Activated CD4-positive, alpha-beta T cell treated with anti-CD3 and anti-CD28 coated beads, Interleukin-2, amount 50 U/mL, for 4 hours (primary cell): Measurements from ENCODE around the gene NCOR2.

Source experiments
- DNase-seq, 2 experiments: peaks; one replicate each; pipeline ENCODE4 v3.0.0-alpha.2; 2020

NCOR2 gene

DNA sequence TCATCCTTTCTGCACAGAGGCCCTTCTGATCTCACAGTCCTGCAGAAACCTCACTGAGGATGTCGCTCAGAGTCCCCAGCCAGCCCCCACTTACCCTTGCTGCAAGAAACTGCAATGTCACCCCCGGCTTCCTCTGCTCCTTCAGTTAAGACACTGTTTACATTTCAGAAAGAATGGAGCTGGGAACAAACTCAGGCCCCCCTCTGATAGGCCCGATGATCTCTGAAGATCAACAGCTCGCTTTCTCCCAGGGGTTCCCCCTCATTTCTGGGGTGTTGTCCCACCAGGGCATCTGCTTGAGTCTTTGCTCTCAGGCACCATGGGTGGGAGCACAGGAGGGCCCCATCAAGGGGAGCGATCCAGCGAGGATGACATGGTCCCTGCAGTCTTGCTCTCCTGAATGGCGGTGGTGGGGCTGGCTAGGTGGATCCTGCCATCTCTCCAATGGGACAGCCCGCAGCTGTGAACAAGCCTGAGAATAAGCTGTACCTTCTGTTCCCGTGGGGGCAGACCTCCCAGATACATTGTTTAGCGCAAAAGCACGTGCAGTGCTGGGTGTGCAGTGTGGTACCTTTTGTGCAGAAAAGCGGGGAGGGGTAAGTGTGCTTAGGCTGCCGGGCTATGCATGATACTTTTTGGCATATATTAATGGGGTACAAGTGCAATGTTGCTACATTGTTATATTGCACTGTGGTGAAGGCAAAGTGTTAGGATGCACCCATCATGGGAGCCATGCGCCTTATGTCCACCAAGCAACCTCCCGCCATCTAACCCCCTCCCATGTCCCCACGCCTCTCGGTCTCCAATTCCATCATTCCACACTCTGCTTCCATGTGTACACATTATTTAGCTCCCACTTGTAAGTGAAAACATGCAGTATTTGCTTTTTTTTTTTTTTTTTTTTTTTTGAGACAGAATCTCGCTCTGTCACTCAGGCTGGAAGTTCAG, 6.7 kb upstream of the NCOR2 start:
- no peak for DNase-seq

DNA sequence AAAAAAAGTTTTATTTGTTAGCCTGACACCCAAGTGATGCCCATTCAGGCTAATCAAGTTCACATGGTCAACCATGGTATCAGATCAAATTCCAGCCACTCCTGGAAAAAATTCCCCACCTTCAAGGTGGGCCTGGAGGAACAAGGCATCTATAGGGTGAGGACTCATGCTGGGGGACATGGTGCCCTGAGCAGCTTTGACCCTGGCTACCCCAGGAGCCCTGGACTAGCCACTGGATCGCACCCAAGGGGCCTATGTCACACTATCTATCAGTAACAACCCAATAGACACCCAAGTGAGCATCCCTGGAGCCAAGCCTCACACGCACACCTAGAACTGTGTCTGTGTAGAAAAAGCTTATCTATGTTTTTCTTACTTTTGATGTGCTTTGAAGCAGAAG, 4.1 kb upstream of the NCOR2 start:
- DNase-seq: no peak

DNA sequence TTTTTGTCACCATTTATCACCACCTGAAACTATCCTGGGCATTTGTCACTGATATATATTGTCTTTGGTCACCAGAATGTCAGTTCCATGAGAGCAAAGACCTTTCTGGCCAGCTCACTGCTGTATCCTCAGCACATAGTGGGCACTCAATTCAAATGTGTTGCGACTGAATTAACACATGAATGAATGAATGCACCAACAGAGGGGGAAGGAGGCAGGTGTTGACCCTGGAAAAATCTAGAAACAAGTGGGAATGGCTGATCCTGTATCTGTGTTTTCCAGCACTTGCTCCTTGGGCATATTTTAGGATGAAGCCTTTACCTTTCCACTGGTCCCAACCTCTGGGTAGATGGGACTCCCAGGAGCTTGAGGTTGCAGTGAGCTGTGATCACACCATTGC, 3.4 kb upstream of the NCOR2 start:
- no peak for DNase-seq

DNA sequence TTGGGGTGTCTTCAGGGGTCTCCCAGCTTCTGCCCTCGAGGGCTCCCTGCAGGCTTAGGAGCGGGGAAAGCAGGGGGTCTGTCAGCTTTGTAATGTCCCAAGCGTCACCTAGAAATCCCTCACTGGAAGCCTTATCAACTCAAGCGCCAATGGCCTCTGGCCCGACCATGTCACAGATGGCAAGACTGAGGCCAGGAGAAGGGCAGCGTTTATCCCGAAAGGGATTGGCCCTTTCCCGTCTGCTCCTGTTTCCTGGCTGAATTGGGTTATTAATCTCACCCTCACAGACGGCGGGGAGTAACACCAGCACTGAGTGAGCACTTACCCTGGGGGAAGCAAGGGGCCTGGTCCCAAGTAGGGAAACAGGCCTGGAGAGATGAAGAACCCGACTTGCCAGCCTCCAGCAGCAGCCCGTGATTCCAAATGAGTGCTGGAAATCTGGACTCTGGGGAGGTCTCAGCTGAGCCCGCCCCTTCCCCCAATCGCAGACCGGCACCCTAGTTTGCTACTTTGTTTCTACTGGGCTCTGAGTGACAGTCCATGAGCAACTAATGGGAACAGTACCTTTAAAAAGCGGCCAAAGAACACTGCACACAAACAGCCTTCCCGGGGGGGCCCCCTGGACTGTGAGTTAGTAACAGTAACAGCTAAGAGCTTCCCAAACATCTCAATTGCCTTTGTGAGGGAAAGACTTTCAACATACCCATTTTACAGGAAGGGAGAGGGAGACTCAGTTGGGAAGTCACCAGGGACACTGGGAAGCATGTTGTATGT, 2.1 kb upstream of the NCOR2 start:
- no peak for DNase-seq

DNA sequence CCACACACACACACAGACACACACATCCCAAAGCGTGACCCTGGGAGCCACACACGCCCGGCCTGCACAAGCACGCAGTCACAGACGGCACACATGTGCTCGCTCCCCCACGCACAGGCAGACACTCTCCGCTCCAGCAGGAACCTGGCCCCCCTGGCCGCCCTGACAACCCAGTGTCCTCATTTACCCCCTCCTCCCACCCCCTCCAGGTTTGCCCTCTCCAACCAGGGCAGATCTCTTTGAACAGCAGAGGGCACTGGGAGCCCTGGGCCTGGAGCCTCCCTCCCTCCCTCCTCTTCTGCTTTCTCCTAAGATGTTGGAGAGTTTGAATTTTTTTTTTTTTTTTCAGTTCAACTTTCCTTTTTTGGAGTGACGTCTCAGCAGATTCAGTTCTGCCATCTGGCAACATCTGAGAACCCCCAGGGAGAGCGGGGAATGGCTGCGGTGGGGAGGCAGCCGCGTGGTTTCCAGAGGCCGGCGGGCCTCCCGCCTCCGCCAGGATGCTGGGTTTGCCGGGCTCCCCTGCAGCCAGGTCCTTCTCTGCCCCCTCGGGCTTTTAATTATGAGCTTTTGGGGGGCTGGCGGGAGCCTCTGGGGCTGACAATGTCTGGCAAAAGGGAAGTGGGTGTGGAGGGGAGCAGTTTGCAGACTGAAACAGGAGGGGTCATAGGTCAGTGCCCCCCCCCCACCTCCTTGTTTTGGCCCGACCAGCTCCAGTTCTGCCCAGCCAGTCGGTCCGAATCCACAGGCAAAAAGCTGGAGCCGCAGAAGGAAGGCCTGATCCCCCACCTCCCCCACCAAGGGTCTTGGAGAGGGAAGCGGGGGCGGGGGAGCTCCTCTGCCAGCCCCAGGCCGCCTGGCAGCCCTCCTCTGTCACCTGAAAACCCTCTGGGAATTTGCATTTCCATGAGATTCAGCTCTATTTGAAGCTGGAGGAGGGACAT, 1.3 kb upstream of the NCOR2 start:
- DNase-seq: peak in 1 of 2 experiments; percentile 16

DNA sequence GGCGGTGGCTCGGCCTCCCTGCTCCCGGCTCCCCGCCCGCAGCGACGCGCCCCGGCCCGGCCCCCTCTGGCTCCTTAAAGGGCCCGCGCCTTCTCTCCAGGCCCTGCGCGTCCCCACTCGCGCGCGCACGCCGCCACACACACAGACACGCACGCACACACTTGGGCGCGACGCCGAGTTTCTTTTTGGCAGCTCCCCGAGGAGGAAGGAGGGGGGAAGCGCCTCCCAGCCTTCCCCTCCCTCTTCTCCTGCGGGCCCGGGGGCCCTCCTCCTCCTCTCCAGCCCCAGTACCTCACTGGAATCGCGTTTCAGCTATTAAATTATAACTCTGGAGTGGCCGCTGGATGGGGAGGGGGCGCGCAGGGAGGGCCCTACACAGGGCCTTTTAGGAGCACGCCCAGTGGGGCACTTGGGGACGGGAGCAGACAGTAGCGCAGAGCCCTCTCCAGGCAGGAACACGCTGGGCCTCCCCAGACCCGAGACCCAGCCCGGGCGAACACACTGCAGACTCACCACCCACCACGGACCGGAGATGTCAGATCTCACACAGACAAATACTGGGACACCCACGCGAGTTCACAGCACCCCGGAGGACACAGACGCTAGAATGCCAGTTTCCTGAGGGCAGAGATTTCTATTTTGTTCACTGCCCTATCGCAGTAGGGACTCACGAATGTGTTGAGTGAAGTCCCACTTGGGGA, 411 bp upstream of the NCOR2 start:
- DNase-seq: peak; percentile 78 to 81

DNA sequence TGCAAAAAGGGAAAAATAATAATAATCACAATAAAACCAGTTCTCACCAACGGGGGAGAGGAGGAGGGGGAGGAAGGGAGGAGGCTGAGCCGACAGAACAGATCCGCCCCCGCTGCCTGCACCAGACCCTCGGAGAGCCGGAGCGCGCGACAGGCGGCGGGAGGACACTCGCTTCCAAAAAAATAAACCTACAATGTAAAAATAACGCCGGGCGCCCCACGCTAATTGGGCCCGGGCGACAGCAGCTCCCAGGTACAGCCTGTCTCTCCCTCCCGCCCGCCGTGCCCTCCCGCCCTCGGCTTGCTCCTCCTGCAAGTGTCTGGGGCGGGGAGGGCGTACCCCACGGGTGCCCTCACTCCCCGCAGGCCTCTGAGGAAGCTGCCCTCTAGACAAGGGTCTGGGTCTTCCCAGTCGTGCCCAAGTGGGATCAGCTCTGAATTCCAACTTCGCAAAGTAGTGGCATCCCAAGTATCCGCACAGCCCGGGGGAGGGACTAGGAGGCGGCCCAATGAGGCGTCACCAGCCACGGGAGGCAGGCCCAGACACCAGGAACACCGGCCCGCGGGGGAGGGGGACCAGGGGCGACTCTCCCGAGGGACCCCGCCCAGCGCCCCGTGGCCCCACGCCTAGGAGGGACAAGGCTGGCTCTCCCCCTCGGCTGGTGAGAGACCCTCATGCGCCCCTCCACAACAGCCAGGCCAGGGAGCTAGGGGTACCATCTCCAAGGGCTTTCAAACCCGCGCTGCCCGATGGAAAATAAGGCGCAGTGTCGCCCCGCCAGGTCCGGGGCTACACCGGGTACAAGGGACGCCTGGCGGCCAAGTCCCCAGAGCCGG, 1.0 kb downstream of the NCOR2 start:
- DNase-seq: peak; percentile 56 to 59

DNA sequence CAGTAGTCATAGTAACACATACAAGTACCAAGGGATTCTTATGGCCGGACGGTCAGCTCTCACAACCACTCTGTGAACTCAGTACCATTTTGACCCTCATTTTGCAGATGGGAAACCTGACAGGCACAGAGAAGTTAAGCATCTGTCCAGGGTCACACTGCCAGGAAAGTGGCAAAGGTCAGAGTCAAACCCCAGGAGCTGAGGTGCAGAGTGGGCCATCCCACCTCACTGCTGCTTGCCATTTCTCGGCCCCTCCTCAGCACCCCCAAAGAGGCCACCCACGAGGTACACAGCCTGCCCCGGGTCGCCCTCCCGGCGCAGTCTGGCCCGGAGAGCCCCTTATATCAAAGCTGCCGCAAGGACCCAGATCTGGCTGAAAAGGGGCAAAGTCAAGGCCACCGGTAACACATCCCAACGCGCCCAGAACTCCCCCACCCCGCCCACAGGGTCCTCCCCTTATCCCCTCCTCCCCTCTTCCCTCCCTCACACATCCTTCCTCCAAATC, 1.7 kb downstream of the NCOR2 start:
- no peak for DNase-seq

DNA sequence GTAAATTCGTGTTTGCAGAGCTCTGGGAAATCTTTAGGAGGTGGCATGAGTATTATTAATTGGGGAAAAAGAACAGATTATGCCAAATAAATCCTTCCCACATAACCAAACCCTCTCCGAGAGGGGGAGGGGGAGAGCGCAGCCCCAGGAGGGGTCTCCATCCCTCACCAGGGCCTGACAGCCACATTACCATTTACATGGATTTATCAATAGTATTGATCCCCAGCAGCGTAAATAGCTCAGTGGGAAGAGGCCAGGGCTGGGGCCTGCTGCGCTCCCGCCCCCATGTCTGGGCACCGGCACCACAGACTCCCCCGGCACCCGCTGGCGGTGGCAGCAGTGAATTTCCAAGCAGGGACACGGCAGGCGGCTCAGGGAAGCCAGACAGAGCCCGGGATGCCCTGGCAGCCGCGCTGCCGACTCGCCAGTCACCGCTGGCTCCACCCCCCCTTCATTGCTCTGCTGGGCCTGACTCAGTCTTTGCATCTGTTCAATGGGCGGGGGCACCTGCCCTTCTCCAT, 2.4 kb downstream of the NCOR2 start:
- no peak for DNase-seq

DNA sequence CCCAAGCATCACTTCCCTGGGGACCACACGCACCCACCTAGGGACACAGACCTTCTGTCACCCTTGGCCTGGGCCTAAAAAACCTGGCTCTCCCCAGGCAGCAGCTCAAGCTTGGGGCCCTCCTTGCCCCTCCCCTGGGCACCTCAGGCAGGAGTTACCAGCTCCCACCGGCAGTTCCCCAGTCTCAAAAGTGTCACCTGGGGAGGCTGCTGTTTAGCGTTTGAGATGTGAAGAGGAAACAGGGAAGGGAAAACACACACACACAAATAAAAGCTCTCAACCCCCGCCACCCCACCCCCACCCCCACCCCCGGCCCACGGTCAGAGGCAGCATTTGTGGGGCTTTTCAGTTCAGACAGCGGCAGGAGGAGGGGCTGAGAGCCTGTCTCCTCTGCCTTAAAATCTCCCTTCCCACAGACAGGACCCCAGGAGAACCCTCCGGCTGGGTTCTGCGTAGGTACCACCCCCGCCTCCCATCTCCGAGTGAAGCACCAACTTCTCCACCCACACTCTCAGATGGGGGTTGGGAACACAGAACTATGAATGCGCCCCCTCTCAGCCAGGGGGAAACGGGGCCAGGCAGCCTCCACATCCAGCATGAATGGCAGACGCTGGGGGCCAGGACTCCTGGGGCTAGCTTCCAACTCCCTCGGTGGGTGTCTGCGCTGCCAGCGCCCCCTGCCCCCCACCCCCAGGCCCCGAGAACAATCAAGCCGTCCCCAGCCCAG, 3.0 kb downstream of the NCOR2 start:
- no peak for DNase-seq

DNA sequence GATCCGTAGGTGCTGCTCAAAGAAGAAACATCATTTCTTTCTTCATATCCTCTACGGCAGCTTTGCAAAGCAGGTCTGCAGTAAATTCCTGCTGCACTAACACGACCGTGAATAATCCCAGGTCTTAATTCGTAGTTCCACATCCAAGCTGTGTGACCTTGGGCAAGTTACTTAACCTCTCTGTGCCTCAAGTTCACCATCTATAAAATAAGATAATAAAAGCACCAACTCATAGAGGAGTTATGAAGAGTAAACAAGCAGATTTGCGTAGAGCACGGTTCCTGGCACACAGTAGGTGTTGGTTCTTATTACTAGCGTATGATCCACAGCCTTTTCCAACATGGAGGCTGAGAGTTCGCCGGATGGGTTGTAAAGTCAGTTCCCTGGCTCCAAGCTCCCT, 3.6 kb downstream of the NCOR2 start:
- DNase-seq: no peak

DNA sequence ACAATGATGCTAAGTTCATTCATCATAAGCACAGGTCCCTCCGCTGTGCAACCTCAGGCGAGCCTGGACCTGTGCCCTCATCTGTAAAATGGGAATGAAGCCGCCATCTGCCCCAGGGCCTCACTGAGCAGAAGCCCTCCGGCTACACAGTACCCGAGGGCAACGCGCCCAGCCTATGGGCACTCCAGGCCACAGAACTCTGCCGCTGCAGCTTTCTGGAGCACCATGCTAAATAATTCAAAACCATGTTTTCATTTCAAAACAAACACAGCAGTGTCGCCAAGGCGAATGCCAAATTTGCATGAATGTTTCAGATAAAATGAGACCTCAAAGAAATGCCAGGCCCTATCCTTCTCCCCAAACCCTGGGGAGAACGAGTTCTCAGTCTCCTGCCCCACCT, 4.0 kb downstream of the NCOR2 start:
- no peak for DNase-seq

DNA sequence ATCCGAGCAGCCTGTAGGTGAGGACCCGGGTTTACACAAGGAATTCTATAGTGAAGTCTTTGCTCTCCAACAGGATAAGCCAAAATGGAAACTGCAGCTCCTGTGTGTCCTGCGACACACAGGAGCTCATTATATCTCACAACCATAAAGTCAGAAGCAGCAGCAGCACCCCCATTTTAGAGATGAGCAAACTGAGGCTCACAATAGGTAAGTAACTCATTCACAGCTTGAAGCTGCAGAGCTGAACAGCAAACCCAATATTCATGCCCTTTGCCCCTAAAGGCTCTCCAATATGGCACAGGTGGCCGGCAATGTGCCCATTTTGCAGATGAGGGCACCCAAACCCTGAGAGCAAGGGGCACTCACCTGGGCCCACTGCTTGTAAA, 4.6 kb downstream of the NCOR2 start:
- DNase-seq: no peak

DNA sequence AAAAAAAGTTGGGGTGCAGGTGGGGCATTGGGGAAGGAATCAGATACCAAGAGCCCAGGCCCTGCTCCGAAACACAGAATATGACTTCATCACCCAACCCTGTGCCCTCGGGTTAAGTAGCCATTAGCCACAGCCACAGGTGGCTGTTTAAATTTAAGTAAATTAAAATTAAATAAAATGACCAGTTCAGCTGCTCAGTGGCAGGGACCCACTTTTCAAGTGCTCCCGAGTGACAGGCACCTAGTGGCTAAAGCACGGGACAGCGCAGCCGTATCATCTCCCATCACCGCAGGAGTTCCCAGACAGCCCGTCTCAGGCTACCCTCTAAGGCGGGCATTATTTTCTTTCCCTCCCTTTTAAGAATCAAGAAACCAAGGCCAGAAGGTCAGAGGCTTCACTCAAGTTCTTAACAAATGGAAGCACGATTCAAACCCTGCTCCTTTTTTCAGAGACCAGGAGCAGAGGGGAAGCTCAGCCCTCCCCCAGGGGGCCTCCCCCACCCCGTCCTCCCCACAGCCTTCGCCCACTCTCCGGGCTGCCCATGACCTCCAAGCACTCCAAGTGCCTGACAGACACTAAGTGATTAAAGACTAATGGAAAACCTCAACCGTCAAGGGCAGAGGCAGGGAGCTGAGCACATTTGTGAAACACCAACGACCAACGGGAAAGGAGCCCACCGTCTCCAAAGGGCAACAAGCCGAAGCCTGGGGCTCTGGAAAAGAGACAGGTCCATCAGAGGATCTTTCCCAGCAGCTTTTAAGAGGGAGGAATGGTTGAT, 5.2 kb downstream of the NCOR2 start:
- DNase-seq: no peak

DNA sequence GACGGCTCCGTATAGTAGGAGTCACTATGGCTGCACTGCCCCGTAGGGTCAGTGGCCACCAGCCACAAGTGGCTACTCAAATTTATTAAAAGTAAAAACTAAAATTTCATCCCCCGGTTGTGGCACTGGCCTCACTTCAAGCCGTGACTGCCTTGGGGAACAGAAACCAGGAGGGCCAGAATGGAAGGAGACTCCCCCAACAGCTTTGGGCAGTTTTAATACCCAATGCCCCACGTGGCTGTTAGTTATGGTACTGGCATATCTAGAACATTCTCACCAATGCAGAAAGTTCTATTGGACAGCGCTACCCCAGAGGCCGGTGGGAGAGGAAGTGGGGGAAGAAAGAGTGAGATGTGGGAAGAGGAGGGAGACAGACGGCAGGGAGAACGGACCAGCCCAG, 6.2 kb downstream of the NCOR2 start:
- no peak for DNase-seq

DNA sequence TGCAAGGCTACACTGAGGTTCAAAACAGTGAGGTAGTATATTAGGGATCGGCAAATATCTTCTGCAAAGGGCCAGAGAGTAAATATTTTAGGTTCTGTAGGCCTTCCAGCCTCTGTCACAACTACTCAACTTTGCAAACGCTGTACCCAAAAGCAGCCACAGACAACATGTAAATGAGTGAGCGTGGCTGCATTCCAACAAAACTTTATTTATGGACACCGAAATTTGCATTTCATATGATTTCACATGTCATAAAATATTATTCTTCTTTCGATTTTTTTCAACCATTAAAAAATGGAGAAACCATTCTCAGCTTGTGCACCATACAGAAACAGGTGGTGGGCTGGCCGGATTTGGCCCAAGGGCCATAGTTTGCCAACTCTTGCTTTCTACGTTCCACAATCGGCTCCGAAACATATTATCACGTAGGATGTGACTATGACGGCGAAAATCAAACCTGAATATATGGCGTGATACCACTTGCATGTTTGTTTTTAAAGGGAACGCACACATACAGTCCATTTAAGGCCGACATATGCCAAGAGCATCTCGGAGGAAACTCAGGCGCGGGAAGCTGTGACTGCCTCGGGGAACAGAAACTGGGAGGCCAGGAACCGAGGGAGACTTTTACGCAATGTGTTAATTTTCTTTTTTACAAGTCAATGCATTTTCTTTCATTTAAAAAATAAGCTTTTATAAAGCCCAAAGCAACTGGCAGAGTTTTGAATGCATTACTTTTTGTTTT, 7.1 kb downstream of the NCOR2 start:
- no peak for DNase-seq

DNA sequence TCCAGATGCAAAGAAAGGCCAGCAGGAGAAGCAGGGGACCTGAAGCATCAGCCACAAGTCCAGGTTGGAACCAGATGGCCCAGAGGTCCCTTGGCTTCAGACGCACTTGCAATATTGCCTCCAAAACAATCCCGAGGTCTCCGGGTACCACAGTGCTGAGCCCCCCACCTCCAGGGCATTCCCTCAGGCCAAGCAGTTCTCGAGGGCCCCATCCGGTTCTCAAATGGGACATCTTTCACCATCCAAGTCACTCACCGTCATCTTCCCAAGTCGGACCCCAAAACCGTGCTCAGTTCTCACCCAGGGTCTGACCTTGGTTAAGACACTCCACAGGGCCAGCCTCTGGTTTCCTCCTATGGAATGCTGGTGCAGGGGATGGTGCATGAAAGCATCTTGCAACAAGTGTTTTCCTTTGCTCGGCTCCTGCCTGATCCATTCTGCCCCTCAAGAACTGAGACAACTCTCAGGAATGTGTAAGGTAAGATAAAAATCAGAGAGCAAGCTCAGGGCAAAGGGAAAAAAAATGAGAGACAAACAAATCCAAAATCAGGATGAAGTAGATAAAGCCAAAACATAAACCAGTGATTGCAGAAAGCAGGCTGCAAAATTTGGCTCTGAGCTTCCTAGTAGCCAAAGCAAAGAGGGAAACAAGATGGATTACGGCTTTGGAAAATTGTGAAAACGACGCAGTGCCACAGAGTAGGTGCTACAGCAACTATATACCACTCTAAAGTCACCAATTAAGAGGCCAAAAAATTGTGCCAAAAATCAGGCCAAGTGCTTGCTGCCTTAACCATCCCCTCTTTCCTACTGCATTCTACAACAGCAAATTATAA, 8.0 kb downstream of the NCOR2 start:
- no peak for DNase-seq

DNA sequence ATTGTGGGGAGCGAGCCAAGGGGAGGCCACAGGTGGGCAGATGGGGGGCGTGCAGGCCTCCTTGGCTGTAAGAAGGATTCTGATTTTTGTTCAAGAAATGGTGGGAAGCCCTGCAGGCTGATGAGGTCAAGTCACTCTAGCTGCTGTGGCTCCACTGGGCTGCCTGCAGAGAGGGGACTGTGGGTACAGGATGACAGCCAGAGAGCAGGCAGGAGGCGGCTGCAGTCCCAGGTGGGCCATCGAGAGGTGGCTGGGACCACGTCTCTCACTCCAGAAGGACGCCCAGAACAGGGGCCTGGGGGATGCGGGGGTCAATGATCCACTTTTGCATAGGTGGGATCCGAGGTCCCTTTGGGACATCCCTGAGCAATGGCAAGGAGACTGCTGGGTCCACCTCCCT, 9.1 kb downstream of the NCOR2 start:
- no peak for DNase-seq
